KOPT-K1 (cell line): ENCODE measurements around the gene KPNA5.
"Not testable (repeated sequence)": the region's sequence is repeated elsewhere in the genome, so short reads cannot be mapped to it uniquely, and the experiment has no call there.

Source experiments
- H3K27ac ChIP-seq: fragments of 200-600 bp; sonication (generic); 2 replicates; pipeline ENCODE4 v1.5.1; 2016; ENCODE audit warnings: antibody characterized with exemption, mild to moderate bottlenecking, low read depth, low read length; ENCODE audit not compliant: poor library complexity, severe bottlenecking
- H3K36me3 ChIP-seq: fragments of 200-600 bp; sonication (generic); 2 replicates; pipeline ENCODE4 v1.5.1; 2017; ENCODE audit warnings: antibody characterized with exemption, mild to moderate bottlenecking, low read length, moderate library complexity; ENCODE audit not compliant: insufficient read depth
- H3K9me3 ChIP-seq: fragments of 200-600 bp; sonication (generic); 2 replicates; pipeline ENCODE4 v1.5.1; 2017; ENCODE audit warnings: antibody characterized with exemption, low read length, mild to moderate bottlenecking; ENCODE audit not compliant: insufficient read depth, poor library complexity, severe bottlenecking

KPNA5 gene

DNA sequence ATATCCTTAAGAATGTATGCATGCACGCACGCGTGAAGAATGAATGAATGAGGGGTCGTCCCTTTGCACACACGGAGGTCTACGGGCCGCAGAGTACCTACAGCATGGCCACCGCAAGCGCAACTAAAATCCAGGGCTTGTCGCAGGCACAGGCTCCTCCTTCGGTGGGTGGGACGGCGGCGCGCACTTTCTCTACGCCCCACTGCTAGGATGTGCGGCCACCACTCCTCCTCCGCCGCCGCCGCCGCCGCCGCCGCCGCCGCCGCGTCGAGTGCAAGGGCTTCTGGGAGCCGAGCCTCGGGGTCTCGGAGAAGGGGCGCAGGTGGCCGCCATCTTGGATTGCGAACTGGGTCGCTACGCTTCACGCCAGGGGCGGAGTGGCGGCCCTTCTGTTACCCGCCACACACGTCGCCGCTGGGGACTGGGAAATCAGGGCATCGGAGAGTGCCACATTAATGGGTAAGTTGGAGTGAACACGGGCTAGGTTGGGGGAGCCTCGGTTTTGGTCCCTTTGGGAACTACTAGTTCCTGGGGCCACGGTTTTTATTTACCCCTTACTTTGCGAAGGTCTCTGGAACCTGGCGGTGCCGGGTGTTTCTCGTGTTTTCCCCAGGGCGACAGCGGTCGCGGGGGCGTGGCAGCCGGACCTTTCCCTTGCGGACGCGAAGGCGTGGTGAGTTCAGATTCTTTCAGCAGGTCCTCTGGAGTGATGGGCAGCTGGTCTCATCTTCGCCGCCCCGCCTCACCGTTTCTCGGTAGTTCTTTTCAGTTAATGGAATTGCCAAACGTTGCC is at the start of gene KPNA5:
Gene KPNA5, plus strand, starts transcription at position 332 of the 793 bp plus-strand sequence. Its CDS starts 124 bp downstream, at position 456.
- Histone ChIP-seq H3K9me3 (no peaks in the 10 kb centered on the region), H3K36me3 (peaks cover 20% of the 10 kb centered on the region), H3K27ac (peak within 1 kb of the TSS; percentile 79)

DNA sequence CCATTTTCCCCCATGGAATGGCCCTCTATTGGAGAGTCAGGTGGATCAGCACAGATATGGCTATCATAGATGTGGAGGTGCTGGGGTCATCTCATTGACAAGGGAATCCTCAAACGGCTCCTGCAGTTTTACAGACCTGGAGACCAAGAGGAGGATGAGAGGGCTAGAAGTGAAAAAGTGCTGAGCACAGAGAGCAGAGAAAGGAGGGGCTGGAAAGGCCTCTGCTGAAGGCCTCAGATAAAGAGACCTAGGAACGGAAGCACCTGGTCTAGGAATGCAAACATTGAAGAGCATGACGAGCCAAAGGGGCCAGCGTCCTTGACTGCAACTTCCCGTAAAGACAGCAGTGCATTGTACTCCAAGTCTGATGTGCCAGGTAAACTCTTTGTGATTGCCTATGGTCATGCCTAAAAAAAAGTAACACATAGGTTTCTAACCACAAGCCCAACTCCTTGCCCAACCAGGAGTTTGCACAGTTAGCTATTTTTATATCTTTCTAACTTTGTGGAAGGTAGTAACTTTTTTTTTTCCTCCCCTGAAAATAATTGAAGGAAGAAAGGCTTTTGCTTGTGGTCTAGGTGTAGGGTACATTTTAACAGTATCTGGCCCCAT is 49.5 kb upstream of the KPNA5 start:
- H3K9me3 ChIP-seq, result no peaks in the 10 kb centered on the region
- peaks cover 36% of the 10 kb centered on the region for H3K36me3 ChIP-seq
- no peak overlapping the region for H3K27ac ChIP-seq

GRCh38 chr6:116633685-116634084 is 47.3 kb upstream of the KPNA5 start:
- H3K27ac ChIP-seq, result no peak overlapping the region
- H3K9me3 ChIP-seq, result no peaks in the 10 kb centered on the region
- peaks cover 50% of the 10 kb centered on the region for H3K36me3 ChIP-seq

GRCh38 chr6:116648156-116648555 is 32.9 kb upstream of the KPNA5 start:
- Histone ChIP-seq H3K27ac (no peak overlapping the region), H3K36me3 (peaks cover 72% of the 10 kb centered on the region)

GRCh38 chr6:116649129-116649528 is 31.9 kb upstream of the KPNA5 start:
- Histone ChIP-seq H3K27ac (no peak overlapping the region), H3K9me3 (no peaks in the 10 kb centered on the region), H3K36me3 (peaks cover 72% of the 10 kb centered on the region)

More at GRCh38 chr6:116648156-116648555, 32.9 kb upstream of the KPNA5 start:
- no peaks in the 10 kb centered on the region for H3K9me3 ChIP-seq

GRCh38 chr6:116651916-116652315 is 29.1 kb upstream of the KPNA5 start:
- no peak overlapping the region for H3K27ac ChIP-seq
- no peaks in the 10 kb centered on the region for H3K9me3 ChIP-seq
- H3K36me3 ChIP-seq, result peaks cover 77% of the 10 kb centered on the region

DNA sequence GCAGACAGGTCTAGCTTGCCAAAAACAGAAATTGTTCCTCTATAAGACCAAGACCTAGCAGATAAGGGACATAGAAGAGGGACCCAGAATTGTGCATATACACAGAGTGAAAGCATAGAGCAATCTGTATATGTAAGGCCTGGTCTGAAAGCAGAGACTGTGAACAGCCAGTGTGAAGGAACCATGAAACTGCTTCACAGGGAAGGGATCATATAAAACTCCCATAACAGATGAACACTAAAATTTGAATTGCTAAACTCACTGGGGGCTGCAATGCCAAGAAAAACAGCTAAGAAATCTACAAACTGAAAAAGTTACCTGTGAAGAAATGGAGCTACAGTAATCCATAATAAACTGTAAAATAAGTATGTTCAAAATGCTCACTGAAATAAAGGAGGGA is 19.4 kb upstream of the KPNA5 start:
- Histone ChIP-seq H3K27ac (no peak overlapping the region), H3K36me3 (peaks cover 49% of the 10 kb centered on the region), H3K9me3 (no peaks in the 10 kb centered on the region)

DNA sequence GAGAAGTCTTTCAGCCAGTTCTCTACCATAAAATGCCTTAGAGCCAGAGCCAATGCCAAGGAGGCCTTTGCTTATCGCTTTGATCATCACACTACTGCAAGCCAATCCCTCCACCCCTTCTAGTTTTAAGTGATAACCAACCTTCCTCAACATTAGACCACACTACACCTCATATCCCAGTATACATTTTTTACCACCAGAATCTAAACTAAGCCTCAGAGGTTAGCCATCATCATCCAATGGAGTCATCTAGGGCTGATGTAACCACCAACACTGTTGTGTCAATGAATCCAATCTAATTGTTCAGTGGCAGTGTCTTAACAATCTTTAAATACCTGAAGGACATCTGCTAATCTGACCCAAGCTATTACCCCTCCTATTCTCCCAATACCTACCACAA is 18.8 kb upstream of the KPNA5 start:
- Histone ChIP-seq H3K27ac (no peak overlapping the region), H3K9me3 (no peaks in the 10 kb centered on the region)

GRCh38 chr6:116663308-116663707 is 17.7 kb upstream of the KPNA5 start:
- H3K27ac ChIP-seq, result no peak overlapping the region
- H3K36me3 ChIP-seq, result peaks cover 32% of the 10 kb centered on the region
- H3K9me3 ChIP-seq, result no peaks in the 10 kb centered on the region

More for the DNA sequence above, 18.8 kb upstream of the KPNA5 start:
- H3K36me3 ChIP-seq, result peaks cover 43% of the 10 kb centered on the region

DNA sequence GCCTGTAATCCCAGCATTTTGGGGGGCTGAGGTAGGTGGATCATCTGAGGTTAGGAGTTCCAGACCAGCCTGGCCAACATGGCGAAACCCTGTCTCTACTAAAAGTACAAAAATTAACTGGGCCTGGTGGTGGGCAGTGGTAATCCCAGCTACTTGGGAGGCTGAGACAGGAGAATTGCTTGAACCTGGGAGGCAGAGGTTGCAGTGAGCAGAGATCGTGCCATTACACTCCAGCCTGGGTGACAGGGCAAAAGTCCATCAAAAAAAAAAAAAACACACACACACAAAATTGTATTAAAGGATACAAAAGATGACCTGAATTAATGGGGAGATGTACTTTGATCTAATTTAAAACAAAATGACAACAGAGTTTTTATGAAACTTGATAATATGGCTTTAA is 16.8 kb upstream of the KPNA5 start:
- peaks cover 30% of the 10 kb centered on the region for H3K36me3 ChIP-seq
- not testable (repeated sequence) for H3K9me3 ChIP-seq, H3K27ac ChIP-seq

DNA sequence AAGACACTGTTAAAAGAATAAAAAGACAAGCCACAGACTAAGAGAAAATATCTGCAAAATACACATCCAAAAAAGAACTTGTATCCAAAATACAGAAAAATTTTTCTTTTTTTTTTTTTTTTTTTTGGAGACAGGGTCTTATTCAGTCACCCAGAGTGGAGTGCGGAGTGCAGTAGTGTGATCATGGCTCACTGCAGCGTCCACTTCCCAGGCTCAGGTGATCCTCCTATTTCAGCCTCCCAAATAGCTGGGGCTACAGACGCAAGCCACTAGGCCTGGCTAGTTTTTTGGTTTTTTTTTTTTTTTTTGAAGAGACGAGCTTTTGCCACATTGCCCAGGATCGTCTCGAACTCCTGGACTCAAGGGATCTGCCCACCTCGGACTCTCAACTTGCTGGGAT is 15.5 kb upstream of the KPNA5 start:
- Histone ChIP-seq H3K27ac (no peak overlapping the region), H3K9me3 (no peaks in the 10 kb centered on the region), H3K36me3 (peaks cover 20% of the 10 kb centered on the region)

DNA sequence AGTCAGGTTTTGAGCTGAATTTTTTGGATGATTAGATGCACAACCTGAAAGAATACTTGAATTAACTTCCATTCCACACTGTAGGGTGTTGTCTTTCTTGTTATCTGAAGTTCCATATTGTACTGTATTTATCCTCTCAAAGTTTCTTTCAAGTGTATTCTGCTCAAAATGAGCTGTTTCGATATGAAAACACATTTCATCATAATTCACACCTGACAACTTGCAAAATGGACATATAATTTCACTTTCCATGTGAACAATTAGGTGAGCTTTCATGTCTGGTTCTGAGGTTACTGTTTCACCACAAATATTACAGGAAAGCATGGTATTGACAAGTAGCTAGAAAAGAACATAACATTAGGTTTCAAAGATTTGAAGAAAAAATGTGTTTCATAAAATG is 14.1 kb upstream of the KPNA5 start:
- Histone ChIP-seq H3K36me3 (peaks cover 20% of the 10 kb centered on the region), H3K27ac (no peak overlapping the region), H3K9me3 (no peaks in the 10 kb centered on the region)

GRCh38 chr6:116667623-116668022 is 13.4 kb upstream of the KPNA5 start:
- Histone ChIP-seq H3K27ac (peak overlapping the region; percentile 84), H3K9me3 (no peaks in the 10 kb centered on the region), H3K36me3 (peaks cover 20% of the 10 kb centered on the region)

GRCh38 chr6:116672306-116672705 is 8.7 kb upstream of the KPNA5 start:
- no peaks in the 10 kb centered on the region for H3K36me3 ChIP-seq
- H3K27ac ChIP-seq, result no peak overlapping the region
- no peaks in the 10 kb centered on the region for H3K9me3 ChIP-seq

- Histone ChIP-seq H3K36me3 (no peaks in the 10 kb centered on the region), H3K27ac (no peak overlapping the region), H3K9me3 (no peaks in the 10 kb centered on the region)
These were observed 5.0 kb upstream of the KPNA5 start for GRCh38 chr6:116676021-116676420.

GRCh38 chr6:116682334-116682712 is 1.3 kb downstream of the KPNA5 start:
- Histone ChIP-seq H3K9me3 (no peaks in the 10 kb centered on the region), H3K36me3 (peaks cover 20% of the 10 kb centered on the region), H3K27ac (peak overlapping the region; percentile 79)
